SU-DHL-6 (cell line): ENCODE data around the gene HMX2.

Experiments
- CTCF ChIP-seq: fragments of 200-600 bp; sonication (generic); IDR thresholded peaks from one replicate; pipeline ENCODE4 v1.5.1; 2017; ENCODE audit warnings: antibody characterized with exemption, mild to moderate bottlenecking, low read length, moderate library complexity; ENCODE audit not compliant: insufficient read depth, poor library complexity, severe bottlenecking
- EZH2phosphoT487 ChIP-seq: fragments of 200-600 bp; sonication (generic), shearing (Covaris generic); conservative IDR thresholded peaks from 2 replicates; pipeline ENCODE4 v1.6.1; 2018; ENCODE audit warnings: mild to moderate bottlenecking, antibody characterized with exemption, low read length, moderate library complexity, mixed read lengths

GRCh38 chr10:123134915-123135414 is 13.0 kb upstream of the HMX2 start:
- TF ChIP-seq CTCF: no peak
- no peak for TF ChIP-seq EZH2phosphoT487
